Osteoblast (primary cell): ENCODE results near the gene PLEKHA6. TPM values are rescaled to one million over a fixed set of nuclear protein-coding genes. Genes with fewer than 3 reads are reported as not detected.
A peak's percentile ranks its signal among the peaks of the same experiment; 100 is the strongest.

ENCODE experiments used
- DNase-seq: peaks from one replicate; pipeline ENCODE4 v3.0.0; 2011; ENCODE audit warnings: low spot score, mixed read lengths; ENCODE audit not compliant: insufficient read length; ENCODE audit errors: missing footprints
- H2AFZ ChIP-seq: 2 replicates; pipeline ENCODE4 v1.6.0; 2011; ENCODE audit warnings: mild to moderate bottlenecking, low read length
- H3K27ac ChIP-seq: 2 replicates; pipeline ENCODE4 v1.5.1; 2011; ENCODE audit warnings: mild to moderate bottlenecking, low read depth, low read length, moderate library complexity
- H3K27me3 ChIP-seq: 2 replicates; pipeline ENCODE4 v1.6.0; 2012; ENCODE audit warnings: mild to moderate bottlenecking, control low read depth, inconsistent platforms, low read length, moderate library complexity; ENCODE audit not compliant: insufficient read depth
- H3K36me3 ChIP-seq: 2 replicates; pipeline ENCODE4 v1.5.1; 2011; ENCODE audit warnings: mild to moderate bottlenecking, low read length, control low read depth, moderate library complexity; ENCODE audit not compliant: insufficient read depth
- H3K4me1 ChIP-seq: 2 replicates; pipeline ENCODE4 v1.5.1; 2011; ENCODE audit warnings: mild to moderate bottlenecking, low read length, control low read depth, moderate library complexity; ENCODE audit not compliant: insufficient read depth
- H3K4me2 ChIP-seq: 2 replicates; pipeline ENCODE4 v1.6.0; 2011; ENCODE audit warnings: mild to moderate bottlenecking, low read length; ENCODE audit not compliant: insufficient read depth
- H3K4me3 ChIP-seq: fragments of 200-600 bp; sonication (generic); 3 replicates; pipeline ENCODE4 v1.5.1; 2012; ENCODE audit warnings: mild to moderate bottlenecking, low read length, inconsistent platforms; ENCODE audit not compliant: insufficient read depth
- H3K79me2 ChIP-seq: 2 replicates; pipeline ENCODE4 v1.6.0; 2012; ENCODE audit warnings: mild to moderate bottlenecking, low read length, control low read depth, inconsistent platforms; ENCODE audit not compliant: insufficient read depth
- H3K9me3 ChIP-seq: 2 replicates; pipeline ENCODE4 v1.5.1; 2011; ENCODE audit warnings: low read depth, low read length, control low read depth
- H4K20me1 ChIP-seq: 2 replicates; pipeline ENCODE4 v1.6.0; 2012; ENCODE audit warnings: mild to moderate bottlenecking, low read length, control low read depth; ENCODE audit not compliant: insufficient read depth
- total RNA-seq: library from RNA; depleted of rRNA; stranded (reverse); fragments of >200 nt; gene quantifications from 2 replicates; pipeline ENCODE4 v1.2.3, GENCODE V29; 2012
- TF ChIP-seq, protein P1 (sequence below): IDR thresholded peaks from 2 replicates; pipeline ENCODE4 v1.5.1; 2011; ENCODE audit warnings: mild to moderate bottlenecking, low read depth, low read length, moderate library complexity; ENCODE audit errors: extremely low read depth

Gene PLEKHA6
- total RNA-seq, 1 donor: 0.36 TPM

DNA sequence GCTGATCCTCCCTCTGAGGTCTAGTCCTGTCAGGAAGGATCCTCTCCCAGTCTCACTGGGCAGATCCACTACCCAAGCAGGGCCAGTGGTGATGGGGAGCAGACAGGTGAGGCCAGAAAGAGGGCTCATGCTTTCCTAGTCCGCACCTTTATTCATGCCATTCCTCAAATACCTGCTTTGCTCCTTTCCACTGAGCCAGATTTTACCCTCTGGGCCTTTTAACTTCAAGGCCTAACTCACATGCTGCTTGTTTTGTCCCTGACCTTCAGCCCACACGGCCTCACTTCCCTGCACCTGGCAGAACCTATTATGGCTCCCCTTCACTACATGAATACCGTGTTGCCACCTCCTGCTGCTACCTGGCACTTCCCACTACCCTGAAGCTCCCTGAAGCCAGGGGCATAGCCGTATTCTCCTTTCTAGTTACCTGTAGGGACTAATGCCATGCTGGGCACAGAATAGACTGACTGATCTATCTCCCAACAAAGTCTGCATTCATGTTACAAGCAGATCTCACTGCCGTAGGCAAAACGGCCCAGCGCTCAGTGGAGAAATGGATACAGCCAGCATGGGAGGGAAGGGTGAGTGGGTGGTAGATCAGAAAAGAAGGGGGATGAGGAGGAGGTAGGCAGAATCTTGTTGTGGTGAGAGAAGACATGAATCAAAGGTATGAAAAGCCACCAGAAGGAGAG is 109.8 kb downstream of the PLEKHA6 start:
- DNase-seq: peak; percentile 51
- Histone ChIP-seq H3K4me2 (no peak overlapping the region), H3K79me2 (no peaks in the 10 kb centered on the region), H3K4me1 (no peaks in the 10 kb centered on the region), H3K4me3 (no peak overlapping the region), H4K20me1 (no peaks in the 10 kb centered on the region), H3K36me3 (no peaks in the 10 kb centered on the region), H3K27ac (no peak overlapping the region), H3K9me3 (no peaks in the 10 kb centered on the region), H3K27me3 (peaks cover 35% of the 10 kb centered on the region), H2AFZ (no peak overlapping the region)
- TF ChIP-seq, protein P1, sequence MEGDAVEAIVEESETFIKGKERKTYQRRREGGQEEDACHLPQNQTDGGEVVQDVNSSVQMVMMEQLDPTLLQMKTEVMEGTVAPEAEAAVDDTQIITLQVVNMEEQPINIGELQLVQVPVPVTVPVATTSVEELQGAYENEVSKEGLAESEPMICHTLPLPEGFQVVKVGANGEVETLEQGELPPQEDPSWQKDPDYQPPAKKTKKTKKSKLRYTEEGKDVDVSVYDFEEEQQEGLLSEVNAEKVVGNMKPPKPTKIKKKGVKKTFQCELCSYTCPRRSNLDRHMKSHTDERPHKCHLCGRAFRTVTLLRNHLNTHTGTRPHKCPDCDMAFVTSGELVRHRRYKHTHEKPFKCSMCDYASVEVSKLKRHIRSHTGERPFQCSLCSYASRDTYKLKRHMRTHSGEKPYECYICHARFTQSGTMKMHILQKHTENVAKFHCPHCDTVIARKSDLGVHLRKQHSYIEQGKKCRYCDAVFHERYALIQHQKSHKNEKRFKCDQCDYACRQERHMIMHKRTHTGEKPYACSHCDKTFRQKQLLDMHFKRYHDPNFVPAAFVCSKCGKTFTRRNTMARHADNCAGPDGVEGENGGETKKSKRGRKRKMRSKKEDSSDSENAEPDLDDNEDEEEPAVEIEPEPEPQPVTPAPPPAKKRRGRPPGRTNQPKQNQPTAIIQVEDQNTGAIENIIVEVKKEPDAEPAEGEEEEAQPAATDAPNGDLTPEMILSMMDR: no peak

DNA sequence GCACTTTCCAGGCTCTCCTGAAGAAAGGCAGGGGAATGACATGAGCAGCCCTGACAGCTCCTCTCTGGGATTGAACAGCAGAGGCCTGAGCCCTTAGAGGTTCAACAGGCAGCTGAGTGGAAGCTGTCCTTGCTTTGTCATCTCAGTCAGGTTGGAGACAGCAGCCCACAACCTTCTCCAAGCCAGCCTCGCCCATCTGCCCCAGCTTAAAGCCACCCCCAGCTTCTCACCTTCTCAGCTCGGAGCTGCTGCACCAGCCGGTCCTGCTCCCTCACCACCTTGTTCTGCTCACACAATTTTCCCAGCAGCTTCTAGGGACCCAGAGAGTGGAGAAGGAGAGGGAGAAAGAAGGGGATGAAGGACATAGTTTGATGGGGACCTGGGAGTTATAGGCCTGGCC is 110.8 kb downstream of the PLEKHA6 start:
- H3K27ac ChIP-seq: no peak overlapping the region
- H3K9me3 ChIP-seq: no peaks in the 10 kb centered on the region
- H3K4me1 ChIP-seq: no peaks in the 10 kb centered on the region
- H3K27me3 ChIP-seq: peaks cover 35% of the 10 kb centered on the region
- H3K4me3 ChIP-seq: no peak overlapping the region
- H4K20me1 ChIP-seq: no peaks in the 10 kb centered on the region
- TF ChIP-seq, protein P1: no peak
- no peak overlapping the region for H2AFZ ChIP-seq
- no peaks in the 10 kb centered on the region for H3K79me2 ChIP-seq
- no peak for DNase-seq
- H3K4me2 ChIP-seq: no peak overlapping the region
- H3K36me3 ChIP-seq: no peaks in the 10 kb centered on the region

DNA sequence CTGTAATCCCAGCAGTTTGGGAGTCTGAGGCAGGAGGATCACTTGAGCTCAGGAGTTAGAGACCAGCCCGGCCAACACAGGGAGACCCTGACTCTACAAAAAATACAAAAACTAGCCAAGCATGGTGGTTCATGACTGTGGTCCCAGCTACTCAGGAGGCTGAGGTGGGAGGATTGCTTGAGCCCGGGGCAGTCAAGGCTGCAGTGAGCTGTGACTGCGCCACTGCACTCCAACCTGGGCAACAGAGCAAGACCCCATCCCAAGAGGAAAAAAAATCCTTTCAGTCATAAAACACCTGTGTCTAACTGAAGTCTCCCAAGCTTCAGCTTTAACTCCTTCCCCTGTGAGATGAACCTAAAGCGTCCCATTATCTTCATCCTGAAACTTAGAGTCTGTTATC is 112.9 kb downstream of the PLEKHA6 start:
- Histone ChIP-seq H3K9me3 (no peaks in the 10 kb centered on the region), H3K4me2 (no peak overlapping the region), H3K79me2 (no peaks in the 10 kb centered on the region), H3K4me1 (no peaks in the 10 kb centered on the region), H2AFZ (no peak overlapping the region), H4K20me1 (no peaks in the 10 kb centered on the region), H3K27me3 (peaks cover 30% of the 10 kb centered on the region), H3K27ac (no peak overlapping the region), H3K36me3 (no peaks in the 10 kb centered on the region), H3K4me3 (no peak overlapping the region)
- TF ChIP-seq, protein P1: no peak
- no peak for DNase-seq

DNA sequence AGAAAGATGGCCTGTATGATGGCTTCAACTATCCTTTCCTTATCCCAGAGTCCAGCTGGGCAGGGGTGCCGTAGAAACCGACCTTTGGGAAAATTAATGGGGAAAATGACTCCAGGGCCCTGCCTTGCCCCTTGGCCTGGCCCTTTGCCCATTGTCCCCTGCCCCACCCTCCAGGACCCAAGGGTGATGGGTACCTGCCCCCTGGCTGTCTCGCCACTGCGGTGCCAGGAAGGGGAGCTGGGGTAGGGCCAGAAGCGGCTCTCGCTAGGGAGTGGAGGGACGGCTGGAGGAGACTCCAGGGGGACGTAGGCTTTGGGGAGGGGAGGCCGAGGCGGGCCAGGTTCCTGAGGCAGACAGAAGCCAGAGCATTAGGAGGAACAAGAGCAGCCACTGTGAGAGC is 116.8 kb downstream of the PLEKHA6 start:
- Histone ChIP-seq H3K4me3 (no peak overlapping the region), H3K9me3 (no peaks in the 10 kb centered on the region), H2AFZ (no peak overlapping the region), H4K20me1 (no peaks in the 10 kb centered on the region), H3K27ac (no peak overlapping the region), H3K36me3 (no peaks in the 10 kb centered on the region), H3K4me1 (no peaks in the 10 kb centered on the region), H3K79me2 (no peaks in the 10 kb centered on the region), H3K27me3 (peaks cover 22% of the 10 kb centered on the region), H3K4me2 (no peak overlapping the region)
- no peak for DNase-seq
- TF ChIP-seq, protein P1: no peak
